T-helper 1 cell treated with Interleukin-12 subunit alpha and Interleukin-12 subunit beta and Interleukin-4 antibody, amounts not matched to agents 30 μg/mL and 1 μg/mL, for 36 hours (primary cell): ENCODE results near the gene ETV3.
"Not testable (repeated sequence)": the region's sequence is repeated elsewhere in the genome, so short reads cannot be mapped to it uniquely, and the experiment has no call there.

Source experiments
- H3K27ac Mint-ChIP-seq: one replicate; pipeline ENCODE4 v1.8.0; 2021; ENCODE audit warnings: mild to moderate bottlenecking, mixed read lengths
- H3K27me3 Mint-ChIP-seq: one replicate; pipeline ENCODE4 v1.8.0; 2021; ENCODE audit warnings: low read depth, mixed read lengths
- H3K36me3 Mint-ChIP-seq: one replicate; pipeline ENCODE4 v1.8.0; 2021; ENCODE audit warnings: low read depth, mixed read lengths
- H3K4me1 Mint-ChIP-seq: one replicate; pipeline ENCODE4 v1.8.0; 2021; ENCODE audit warnings: low read depth, mixed read lengths
- H3K4me3 Mint-ChIP-seq: one replicate; pipeline ENCODE4 v1.8.0; 2021; ENCODE audit warnings: mild to moderate bottlenecking, moderate library complexity, mixed read lengths
- H3K9me3 Mint-ChIP-seq: one replicate; pipeline ENCODE4 v1.8.0; 2021; ENCODE audit warnings: mixed read lengths

ETV3 gene

DNA sequence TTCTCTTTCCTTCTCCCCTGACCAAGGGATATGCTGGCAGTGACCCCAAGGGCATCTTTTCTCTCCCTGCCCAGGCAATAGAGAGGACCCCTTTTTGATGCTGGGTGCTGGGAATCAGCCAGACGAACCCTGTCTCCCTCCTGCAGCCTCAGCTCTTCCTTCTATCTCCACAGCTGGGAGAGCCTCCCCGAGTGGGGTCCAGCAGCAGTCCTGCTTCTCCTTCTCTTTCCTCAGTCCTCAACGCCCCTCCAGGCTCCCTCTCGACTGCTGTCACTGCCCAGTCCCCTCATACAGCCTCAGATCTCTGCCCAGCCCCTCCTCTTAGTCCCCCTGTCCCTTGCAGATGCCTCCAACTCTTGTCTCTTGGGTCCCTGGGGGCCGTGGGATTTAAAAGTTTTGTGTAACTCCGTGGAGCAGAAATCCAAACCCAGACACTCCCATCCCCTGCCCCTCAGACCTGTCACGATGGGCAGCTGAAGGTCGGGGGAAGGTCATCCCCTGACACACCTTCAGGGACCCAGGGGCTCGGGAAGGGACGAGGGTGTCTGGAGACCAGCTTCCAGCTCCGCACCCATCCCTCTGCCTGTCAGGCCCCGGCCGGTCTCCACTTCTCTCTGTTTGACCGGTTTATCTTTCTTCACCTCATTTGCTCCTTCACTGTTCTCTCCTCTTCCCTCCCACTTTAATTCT, 32.8 kb downstream of the ETV3 start:
- peaks cover 43% of the 10 kb centered on the region for H3K27me3 Mint-ChIP-seq
- peaks cover 1% of the 10 kb centered on the region for H3K36me3 Mint-ChIP-seq
- H3K4me1 Mint-ChIP-seq: peaks cover 14% of the 10 kb centered on the region
- H3K27ac Mint-ChIP-seq: peak overlapping the region; percentile 71
- H3K4me3 Mint-ChIP-seq: no peak overlapping the region
- H3K9me3 Mint-ChIP-seq: no peaks in the 10 kb centered on the region

DNA sequence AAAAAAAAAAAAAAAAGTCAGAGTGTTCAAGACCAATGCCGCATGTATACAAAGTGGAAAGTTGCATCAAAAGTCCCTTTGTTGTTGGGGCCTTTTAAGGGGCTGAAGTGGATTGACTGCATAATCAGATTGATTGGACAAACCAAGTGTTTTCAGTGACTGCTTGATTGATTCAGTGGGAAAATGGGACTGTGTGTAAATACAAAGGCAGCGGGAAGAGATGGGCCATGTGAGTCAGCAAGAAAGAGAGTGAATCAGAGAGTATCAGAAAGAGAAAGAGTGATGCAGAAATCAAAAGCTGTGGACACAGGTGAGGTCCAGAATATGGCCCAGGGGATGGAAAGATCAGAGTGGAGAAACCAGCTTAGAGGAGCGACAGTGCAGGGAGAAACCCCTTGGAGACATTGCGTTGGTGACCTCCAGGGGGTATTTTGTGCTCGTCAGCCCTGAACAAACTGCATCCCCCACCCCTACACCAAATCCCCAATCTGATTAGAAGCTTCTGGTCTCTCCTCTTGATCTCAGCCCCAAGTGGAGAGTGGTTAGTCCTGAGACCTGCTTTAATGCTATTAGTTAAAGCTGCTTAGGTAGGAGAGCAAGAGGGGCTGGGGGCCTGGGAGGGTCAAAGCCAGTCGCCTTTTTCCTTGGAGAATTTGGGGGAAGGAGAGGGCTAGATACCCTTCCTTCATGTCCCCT, 33.4 kb downstream of the ETV3 start:
- Mint-ChIP-seq H3K4me1 (peaks cover 14% of the 10 kb centered on the region), H3K4me3 (no peak overlapping the region), H3K36me3 (peaks cover 1% of the 10 kb centered on the region), H3K9me3 (no peaks in the 10 kb centered on the region), H3K27me3 (peaks cover 43% of the 10 kb centered on the region), H3K27ac (no peak overlapping the region)

DNA sequence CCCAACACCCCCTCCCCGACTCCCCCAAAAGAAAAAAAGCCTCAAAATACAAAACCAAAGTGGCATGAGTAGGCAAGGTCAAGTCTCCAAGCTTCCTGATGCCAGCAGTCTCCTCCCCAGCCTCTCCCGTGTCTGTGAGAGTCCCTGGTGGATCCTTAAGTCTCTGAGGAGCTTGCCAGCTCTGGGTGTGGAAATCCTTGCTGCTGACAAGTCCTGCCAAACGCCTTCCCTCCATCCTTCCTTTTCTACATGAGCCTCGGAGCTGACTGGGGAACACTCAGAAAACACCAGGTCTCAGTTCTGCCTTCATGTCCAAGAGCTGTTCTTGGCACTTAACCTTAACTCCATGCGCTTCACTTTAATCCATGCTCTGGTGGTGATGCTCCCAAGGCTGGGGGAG, 34.9 kb downstream of the ETV3 start:
- Mint-ChIP-seq H3K27ac (no peak overlapping the region), H3K9me3 (no peaks in the 10 kb centered on the region), H3K27me3 (peaks cover 34% of the 10 kb centered on the region), H3K4me1 (peaks cover 18% of the 10 kb centered on the region), H3K36me3 (peaks cover 1% of the 10 kb centered on the region), H3K4me3 (no peak overlapping the region)

DNA sequence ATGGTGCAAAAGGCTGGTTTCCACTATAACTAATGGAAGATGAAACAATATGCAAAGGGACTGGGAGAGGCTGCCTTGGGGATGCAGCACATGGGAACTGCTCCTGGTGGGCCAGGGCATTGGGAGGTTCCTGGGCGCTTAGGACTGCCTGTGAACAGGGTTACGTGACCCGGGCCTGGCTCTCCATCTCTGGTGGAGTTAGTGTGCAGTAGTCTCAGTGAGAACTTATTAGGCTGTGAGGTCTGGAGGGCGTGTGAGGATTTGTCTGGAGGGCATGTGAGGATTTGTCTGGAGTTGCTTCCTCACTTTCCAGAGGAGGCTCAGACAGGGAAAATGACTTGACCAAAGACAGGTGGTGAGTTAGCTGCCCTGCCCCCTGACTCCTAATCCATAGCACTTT, 37.0 kb downstream of the ETV3 start:
- peaks cover 30% of the 10 kb centered on the region for H3K27me3 Mint-ChIP-seq
- H3K4me1 Mint-ChIP-seq: peaks cover 8% of the 10 kb centered on the region
- H3K9me3 Mint-ChIP-seq: no peaks in the 10 kb centered on the region
- peaks cover 1% of the 10 kb centered on the region for H3K36me3 Mint-ChIP-seq
- H3K4me3 Mint-ChIP-seq: no peak overlapping the region
- H3K27ac Mint-ChIP-seq: no peak overlapping the region

DNA sequence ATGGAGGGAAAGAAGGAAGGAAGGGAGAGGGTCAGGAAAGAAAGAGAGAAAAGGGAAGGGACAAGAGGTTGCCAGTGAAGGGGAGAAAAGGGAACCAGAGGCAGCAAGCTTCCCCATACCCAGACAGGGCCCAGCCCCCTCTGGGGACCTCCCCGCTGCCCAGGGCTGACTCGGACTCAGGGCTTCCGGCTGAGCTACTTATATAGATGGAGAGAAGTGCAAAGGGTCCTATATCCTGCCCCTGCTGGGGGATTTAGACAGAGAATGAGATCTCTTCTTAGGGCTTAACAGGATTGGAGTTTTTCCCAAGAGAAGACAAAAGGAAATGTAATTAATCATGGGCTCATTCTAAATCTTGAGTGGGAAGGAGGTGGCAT, 38.6 kb downstream of the ETV3 start, which contains the start of gene ETV3L:
Gene ETV3L (minus strand): TSS at position 176 of the 377 bp plus-strand sequence. CDS start 285 bp downstream, outside the sequence.
- Mint-ChIP-seq H3K36me3 (no peaks in the 10 kb centered on the region), H3K4me3 (no peak within 1 kb of the TSS), H3K27ac (no peak within 1 kb of the TSS), H3K9me3 (no peaks in the 10 kb centered on the region), H3K4me1 (peaks cover 4% of the 10 kb centered on the region), H3K27me3 (peaks cover 18% of the 10 kb centered on the region)

DNA sequence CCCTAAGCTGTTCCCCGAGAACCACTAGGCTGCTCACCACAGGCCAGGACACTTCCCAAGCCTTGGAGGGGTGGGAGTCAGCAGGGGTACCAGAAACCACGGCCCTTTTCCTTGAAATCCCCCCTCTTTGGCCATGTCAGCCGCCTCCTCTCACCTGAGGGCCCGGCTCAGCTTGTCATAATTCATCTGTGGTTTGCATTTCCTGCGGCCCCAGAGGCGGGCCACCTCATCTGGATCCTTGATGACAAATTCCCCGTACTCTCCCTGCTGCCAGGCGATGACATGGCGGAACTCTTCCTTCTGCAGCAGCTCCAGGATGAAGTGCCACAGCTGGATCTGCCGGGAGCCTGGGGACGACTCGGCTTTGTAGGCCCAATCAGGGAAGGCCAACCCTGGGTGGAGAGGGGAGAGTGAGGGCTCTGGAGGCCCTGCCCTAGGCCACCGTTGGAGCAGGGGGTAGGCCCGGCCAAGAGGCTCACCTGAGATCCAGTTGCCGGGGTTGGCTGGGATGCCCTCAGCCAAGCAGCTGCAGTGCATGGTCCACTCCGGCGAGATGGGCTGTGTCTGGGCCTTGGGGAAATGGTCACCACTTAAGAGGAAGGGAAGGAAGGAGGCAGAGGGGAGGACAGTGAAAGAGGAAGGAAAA, 39.1 kb downstream of the ETV3 start:
- not testable (repeated sequence) for H3K9me3 Mint-ChIP-seq, H3K4me3 Mint-ChIP-seq, H3K27ac Mint-ChIP-seq, H3K4me1 Mint-ChIP-seq, H3K36me3 Mint-ChIP-seq
- H3K27me3 Mint-ChIP-seq: peaks cover 14% of the 10 kb centered on the region

DNA sequence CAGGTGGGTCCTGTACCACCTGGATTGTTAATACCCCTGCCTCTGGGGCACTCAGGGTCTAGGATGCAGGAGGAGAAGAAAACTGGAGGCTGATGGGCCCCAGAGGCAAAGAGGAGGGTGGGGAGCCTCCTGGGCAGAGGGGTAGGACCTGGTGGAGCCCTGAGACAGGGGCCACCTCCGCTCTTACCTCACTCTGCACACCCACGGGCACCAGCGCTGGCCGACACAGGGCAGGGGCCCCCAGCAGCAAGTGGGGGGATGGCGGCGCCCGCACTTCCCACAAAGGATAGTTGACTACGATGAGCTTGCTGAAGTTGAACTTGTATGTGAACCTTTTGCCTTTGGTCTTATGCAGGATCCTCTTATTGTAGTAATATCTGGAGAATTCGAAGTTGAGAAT, 39.7 kb downstream of the ETV3 start:
- Mint-ChIP-seq H3K4me3 (no peak overlapping the region), H3K4me1 (peaks cover 4% of the 10 kb centered on the region), H3K27me3 (peaks cover 8% of the 10 kb centered on the region), H3K27ac (no peak overlapping the region), H3K36me3 (no peaks in the 10 kb centered on the region), H3K9me3 (no peaks in the 10 kb centered on the region)

DNA sequence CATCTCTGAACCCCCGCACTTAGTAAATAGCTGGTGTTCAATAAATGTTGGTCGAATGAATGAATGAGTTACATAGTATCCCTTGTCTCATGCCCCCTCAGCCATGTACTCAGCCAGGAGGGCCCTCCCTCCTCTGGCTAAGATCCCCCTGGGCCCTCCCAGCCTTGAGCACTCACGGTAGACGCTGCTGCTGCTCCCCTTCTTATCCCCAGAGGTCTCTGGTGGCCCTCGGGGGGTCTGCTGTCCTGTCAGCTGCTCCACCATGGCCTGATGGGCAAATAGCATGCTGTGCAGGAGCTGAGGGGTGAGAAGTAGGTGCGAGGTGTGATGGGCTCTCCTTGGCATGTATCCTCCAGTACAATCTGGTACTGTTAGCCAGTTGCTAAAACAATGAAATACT, 40.5 kb downstream of the ETV3 start:
- no peaks in the 10 kb centered on the region for H3K9me3 Mint-ChIP-seq
- peaks cover 4% of the 10 kb centered on the region for H3K27me3 Mint-ChIP-seq
- no peaks in the 10 kb centered on the region for H3K36me3 Mint-ChIP-seq
- H3K4me3 Mint-ChIP-seq: no peak overlapping the region
- H3K27ac Mint-ChIP-seq: no peak overlapping the region
- peaks cover 4% of the 10 kb centered on the region for H3K4me1 Mint-ChIP-seq

DNA sequence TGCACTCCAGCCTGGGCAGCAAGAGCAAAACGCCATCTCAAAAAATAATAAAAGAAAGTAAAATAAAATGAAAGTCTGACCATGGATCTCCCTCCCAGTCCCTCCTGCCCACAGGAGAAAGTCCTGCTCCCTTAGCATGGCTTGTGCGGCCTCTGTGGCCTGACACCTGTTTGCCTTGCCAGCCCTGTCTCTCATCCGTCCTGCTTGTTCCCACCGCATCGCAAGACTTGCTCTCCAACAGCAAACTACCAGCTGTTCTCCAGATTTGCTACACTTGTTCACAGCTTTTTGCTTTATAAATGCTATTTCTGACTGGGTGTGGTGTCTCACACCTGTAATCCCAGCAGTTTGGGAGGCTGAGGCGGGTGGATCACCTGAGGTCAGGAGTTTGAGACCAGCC, 41.3 kb downstream of the ETV3 start:
- H3K4me1 Mint-ChIP-seq: peaks cover 4% of the 10 kb centered on the region
- H3K27ac Mint-ChIP-seq: no peak overlapping the region
- no peaks in the 10 kb centered on the region for H3K9me3 Mint-ChIP-seq
- no peaks in the 10 kb centered on the region for H3K36me3 Mint-ChIP-seq
- no peaks in the 10 kb centered on the region for H3K27me3 Mint-ChIP-seq
- no peak overlapping the region for H3K4me3 Mint-ChIP-seq

DNA sequence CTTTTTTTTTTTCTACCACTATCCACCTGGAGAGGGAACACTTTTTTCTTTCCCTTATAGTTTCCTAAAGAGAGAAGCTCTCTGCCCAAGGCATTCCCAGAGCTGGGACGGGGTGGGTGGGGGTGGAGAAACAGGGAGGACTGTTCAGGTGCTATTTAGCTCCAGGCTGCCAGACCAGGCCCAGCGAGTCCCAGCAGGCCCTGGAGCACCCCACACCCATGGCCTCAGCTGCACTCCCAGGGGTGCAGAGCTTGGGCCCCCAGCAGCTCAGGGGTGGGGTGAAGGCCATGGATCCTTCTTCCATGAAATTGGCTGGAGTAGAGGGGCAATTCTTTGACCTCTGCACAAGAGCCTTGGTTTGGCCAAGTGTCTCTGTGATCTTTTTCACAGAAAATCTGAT, 42.6 kb downstream of the ETV3 start:
- Mint-ChIP-seq H3K9me3 (no peaks in the 10 kb centered on the region), H3K4me3 (no peak overlapping the region), H3K4me1 (peaks cover 4% of the 10 kb centered on the region), H3K36me3 (no peaks in the 10 kb centered on the region), H3K27ac (no peak overlapping the region), H3K27me3 (no peaks in the 10 kb centered on the region)

DNA sequence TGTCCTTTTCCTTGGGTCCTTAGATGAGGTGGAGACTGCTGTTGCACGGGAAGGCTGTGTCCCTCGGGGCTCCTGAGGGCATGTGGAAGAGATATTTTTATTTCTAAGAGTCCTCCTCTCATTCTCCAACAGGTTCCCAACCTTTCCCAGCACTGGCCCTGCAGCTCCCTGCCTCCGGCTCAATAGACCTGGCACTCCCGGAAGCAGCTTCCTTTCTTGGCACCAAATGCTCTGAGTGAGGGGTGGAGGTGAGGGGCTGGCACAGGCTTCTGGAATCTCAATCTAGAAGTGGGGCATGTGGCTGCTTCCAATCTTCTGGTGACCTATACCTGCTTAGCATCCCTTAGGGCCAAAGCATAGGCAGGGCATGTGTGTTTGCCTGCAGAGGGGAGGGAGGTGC, 43.1 kb downstream of the ETV3 start:
- H3K9me3 Mint-ChIP-seq: no peaks in the 10 kb centered on the region
- H3K4me3 Mint-ChIP-seq: no peak overlapping the region
- H3K27ac Mint-ChIP-seq: no peak overlapping the region
- peaks cover 1% of the 10 kb centered on the region for H3K27me3 Mint-ChIP-seq
- no peaks in the 10 kb centered on the region for H3K36me3 Mint-ChIP-seq
- H3K4me1 Mint-ChIP-seq: peaks cover 4% of the 10 kb centered on the region

DNA sequence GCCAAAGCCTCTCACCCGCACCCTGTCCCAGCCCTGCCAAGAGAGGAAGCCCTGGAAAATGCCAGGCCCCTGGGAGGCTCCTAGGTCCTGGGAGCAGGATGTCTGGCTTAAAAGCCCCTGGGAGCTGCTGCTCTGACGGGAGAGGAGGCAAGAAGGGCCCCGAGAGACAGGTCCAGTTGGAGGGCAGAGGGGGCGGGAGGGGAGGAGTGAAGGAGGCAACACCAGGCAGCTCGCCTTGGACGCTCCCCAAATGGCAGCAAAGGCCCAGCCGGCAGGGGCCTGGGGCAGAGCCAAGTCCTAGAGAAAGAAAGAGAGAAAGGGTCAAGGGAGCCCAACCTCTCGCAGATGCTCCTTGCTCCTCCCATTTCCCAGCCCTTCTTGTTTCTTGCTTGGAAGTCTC, 45.4 kb downstream of the ETV3 start:
- Mint-ChIP-seq H3K27me3 (peaks cover 4% of the 10 kb centered on the region), H3K9me3 (no peaks in the 10 kb centered on the region), H3K4me3 (no peak overlapping the region), H3K4me1 (no peaks in the 10 kb centered on the region), H3K36me3 (no peaks in the 10 kb centered on the region), H3K27ac (no peak overlapping the region)

DNA sequence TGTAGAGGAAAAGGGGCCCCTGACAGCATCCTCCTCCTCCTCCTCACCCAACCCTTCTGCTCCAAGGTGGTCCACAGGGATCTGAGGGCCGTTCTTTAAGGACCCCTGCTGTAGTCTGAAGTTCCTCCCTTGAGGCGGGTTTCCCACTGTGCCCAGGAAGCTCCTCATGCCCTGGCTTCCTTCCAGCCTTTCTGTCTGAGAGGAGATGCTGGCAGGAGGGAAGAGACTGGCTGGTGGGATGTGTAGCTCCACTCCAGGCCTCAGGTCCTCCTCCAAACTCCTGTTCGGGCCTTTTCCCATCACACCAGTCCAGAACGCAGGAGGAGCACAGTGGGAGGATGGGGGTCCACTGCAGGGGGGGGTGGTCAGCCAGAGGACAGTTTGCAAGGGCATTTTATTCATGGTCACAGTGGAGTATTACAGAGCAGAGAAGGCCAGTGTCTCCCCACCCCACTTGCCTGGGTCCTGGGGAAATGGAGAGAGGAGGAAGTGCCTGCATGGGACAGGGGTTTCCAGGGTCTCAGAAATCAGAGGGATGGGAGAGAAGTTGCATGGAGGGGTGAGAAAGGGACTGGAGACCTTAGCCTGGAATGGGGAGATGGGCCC, 46.4 kb downstream of the ETV3 start:
- Mint-ChIP-seq H3K9me3 (no peaks in the 10 kb centered on the region), H3K27me3 (peaks cover 4% of the 10 kb centered on the region), H3K27ac (no peak overlapping the region), H3K4me1 (no peaks in the 10 kb centered on the region), H3K4me3 (no peak overlapping the region), H3K36me3 (no peaks in the 10 kb centered on the region)

DNA sequence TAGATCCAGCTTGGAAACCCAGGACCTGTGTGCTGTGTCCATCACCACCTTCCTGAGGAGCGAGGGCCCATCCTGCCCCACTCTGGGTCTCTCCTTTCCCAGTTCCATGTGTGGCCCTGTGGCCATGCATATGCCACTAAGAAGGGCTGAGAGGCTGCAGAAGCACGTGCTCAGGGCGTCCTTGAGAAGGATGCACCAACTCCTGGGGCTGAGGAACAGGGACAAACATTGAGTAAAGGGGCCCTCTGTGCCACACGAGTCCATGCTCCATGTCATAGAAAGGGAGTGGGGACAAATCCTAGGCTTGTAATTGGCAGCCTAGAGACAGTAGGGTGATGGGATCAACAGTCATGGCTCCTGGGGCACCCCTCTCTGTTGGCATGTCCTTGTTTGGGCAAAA, 47.0 kb downstream of the ETV3 start:
- Mint-ChIP-seq H3K27ac (no peak overlapping the region), H3K4me1 (no peaks in the 10 kb centered on the region), H3K9me3 (no peaks in the 10 kb centered on the region), H3K27me3 (peaks cover 4% of the 10 kb centered on the region), H3K4me3 (no peak overlapping the region), H3K36me3 (no peaks in the 10 kb centered on the region)

DNA sequence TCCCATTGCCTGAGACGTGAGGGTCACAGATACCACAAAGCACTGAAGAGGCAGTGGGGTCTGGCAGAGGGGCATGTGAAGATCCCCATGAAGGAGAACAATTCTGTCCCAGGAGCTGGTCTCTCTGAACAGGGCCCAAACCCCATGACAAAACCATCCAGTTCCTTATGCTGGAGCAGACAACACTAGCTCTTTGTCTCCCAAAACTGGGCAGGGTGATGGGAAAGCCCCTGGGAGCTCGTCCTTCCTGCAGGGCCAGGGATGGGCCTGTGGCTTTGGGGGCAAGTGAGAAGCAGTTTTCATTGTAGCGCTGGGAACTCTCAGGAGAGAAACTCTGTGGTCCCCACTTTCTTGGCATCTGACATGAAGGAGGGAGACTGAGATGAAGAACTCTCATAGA, 47.4 kb downstream of the ETV3 start:
- no peaks in the 10 kb centered on the region for H3K9me3 Mint-ChIP-seq
- no peak overlapping the region for H3K4me3 Mint-ChIP-seq
- no peaks in the 10 kb centered on the region for H3K4me1 Mint-ChIP-seq
- H3K36me3 Mint-ChIP-seq: no peaks in the 10 kb centered on the region
- H3K27ac Mint-ChIP-seq: no peak overlapping the region
- H3K27me3 Mint-ChIP-seq: peaks cover 4% of the 10 kb centered on the region
